ENCODE data around the gene PTPN5.

DNA sequence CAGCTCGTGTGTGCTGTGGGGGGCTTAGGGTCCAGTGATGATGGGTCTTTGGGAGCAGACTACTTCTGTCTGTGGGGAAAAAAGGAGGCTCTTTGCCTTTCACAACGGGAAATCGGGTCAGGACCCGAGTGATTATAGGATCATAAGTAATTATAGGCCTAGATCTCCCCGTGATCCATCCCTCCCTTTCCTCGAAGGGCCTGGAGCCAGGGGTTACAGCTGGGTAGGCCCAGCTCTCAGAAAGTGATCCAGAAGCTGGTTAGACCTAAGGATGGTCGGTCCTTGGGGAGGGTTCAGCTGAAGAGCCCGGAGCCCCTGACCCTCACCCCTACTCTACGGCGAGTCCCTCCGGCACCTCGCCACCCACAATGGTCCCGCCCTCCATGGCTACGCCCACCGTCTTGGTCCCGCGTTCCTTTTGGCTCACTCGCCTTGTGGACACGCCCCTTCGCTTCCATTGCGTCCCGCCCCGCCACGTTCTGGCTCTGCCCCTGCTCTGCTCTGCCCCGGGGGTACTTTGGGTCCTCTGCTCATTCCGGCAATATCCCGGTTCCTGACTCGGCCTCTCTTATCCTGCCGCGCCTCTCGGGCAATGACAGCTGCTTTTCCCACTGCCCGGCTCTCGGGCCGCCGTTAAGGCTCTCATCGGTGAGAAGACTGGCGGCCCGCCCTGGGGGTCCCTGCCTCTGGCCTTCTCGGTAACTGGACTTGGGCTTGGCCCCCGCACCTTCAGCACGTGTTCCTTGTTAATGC, 70.6 kb downstream of the PTPN5 start:
- TF ChIP-seq POLR2AphosphoS5 (IDR thresholded peaks at IDR 0.05) (peak; percentile 44), POLR2A (IDR thresholded peaks at IDR 0.05) (no peak)
- TF ChIP-seq, protein P1, sequence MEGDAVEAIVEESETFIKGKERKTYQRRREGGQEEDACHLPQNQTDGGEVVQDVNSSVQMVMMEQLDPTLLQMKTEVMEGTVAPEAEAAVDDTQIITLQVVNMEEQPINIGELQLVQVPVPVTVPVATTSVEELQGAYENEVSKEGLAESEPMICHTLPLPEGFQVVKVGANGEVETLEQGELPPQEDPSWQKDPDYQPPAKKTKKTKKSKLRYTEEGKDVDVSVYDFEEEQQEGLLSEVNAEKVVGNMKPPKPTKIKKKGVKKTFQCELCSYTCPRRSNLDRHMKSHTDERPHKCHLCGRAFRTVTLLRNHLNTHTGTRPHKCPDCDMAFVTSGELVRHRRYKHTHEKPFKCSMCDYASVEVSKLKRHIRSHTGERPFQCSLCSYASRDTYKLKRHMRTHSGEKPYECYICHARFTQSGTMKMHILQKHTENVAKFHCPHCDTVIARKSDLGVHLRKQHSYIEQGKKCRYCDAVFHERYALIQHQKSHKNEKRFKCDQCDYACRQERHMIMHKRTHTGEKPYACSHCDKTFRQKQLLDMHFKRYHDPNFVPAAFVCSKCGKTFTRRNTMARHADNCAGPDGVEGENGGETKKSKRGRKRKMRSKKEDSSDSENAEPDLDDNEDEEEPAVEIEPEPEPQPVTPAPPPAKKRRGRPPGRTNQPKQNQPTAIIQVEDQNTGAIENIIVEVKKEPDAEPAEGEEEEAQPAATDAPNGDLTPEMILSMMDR (IDR thresholded peaks at IDR 0.05): no peak

Data from prostate gland (tissue), 2 donors.